ENCODE data around the gene BPIFB3. TPM values are rescaled to one million over a fixed set of nuclear protein-coding genes. Genes with fewer than 3 reads are reported as not detected.

Gene BPIFB3
- polyA plus RNA-seq, 3 donors = not detected

Other genes with a start within 250 kb of the BPIFB3 start
- 100 to 1,000 TPM in 2 of 3 donors, 10 to 100 TPM in 1; 72.9 to 130 (median 118) TPM for gene MAPRE1, start 233.9 kb upstream of the BPIFB3 start, polyA plus RNA-seq
- gene EFCAB8, start 195.0 kb upstream of the BPIFB3 start, polyA plus RNA-seq = under 1 TPM in 1 of 3 donors, not detected in 2; 0.45 TPM
- gene SUN5, start 49.5 kb upstream of the BPIFB3 start, polyA plus RNA-seq = not detected
- gene BPIFB2, start 46.2 kb upstream of the BPIFB3 start, polyA plus RNA-seq = not detected
- gene BPIFB6, start 22.3 kb upstream of the BPIFB3 start, polyA plus RNA-seq = not detected
- gene BPIFB4, start 25.7 kb downstream of the BPIFB3 start, polyA plus RNA-seq = not detected
- gene BPIFA2, start 114.3 kb downstream of the BPIFB3 start, polyA plus RNA-seq = not detected
- not detected for gene BPIFA3, start 163.4 kb downstream of the BPIFB3 start, polyA plus RNA-seq
- gene BPIFA1, start 182.1 kb downstream of the BPIFB3 start, polyA plus RNA-seq = not detected
- gene BPIFB1, start 229.3 kb downstream of the BPIFB3 start, polyA plus RNA-seq = not detected

All from CD14-positive monocyte (primary cell).